Renal cortical epithelial cell (primary cell): ENCODE data around the gene MN1. TPM values are rescaled to one million over a fixed set of nuclear protein-coding genes. Genes with fewer than 3 reads are reported as not detected.

Source experiments
- DNase-seq: peaks from one replicate; pipeline ENCODE4 v3.0.0-alpha.2; 2011; ENCODE audit warnings: low read depth
- total RNA-seq: library from RNA; depleted of rRNA; stranded (reverse); fragments of >200 nt; gene quantifications from 2 replicates; pipeline ENCODE4 v1.2.3, GENCODE V29; 2014

MN1 gene
- total RNA-seq, 1 donor from 2014 or later = 0.85 TPM

GRCh38 chr22:27716074-27716473, 85.5 kb downstream of the MN1 start:
- DNase-seq = no peak

GRCh38 chr22:27715106-27715505, 86.5 kb downstream of the MN1 start:
- peak; percentile 14 for DNase-seq

- DNase-seq = no peak
Observed at GRCh38 chr22:27714068-27714467, 87.5 kb downstream of the MN1 start.

- no peak for DNase-seq
Observed at GRCh38 chr22:27713461-27713860, 88.1 kb downstream of the MN1 start.

GRCh38 chr22:27711756-27712155, 89.8 kb downstream of the MN1 start:
- no peak for DNase-seq

- no peak for DNase-seq
Observed at GRCh38 chr22:27711012-27711411, 90.5 kb downstream of the MN1 start.

- DNase-seq = no peak
Observed at GRCh38 chr22:27709919-27710675, 91.5 kb downstream of the MN1 start.

GRCh38 chr22:27706489-27706888, 95.1 kb downstream of the MN1 start:
- no peak for DNase-seq

- no peak for DNase-seq
Observed at GRCh38 chr22:27705408-27706080, 96.0 kb downstream of the MN1 start.

- no peak for DNase-seq
Observed at GRCh38 chr22:27704581-27704980, 97.0 kb downstream of the MN1 start.

- peak; percentile 30 for DNase-seq
Observed at GRCh38 chr22:27699383-27700019, 102.1 kb downstream of the MN1 start.

- no peak for DNase-seq
Observed at GRCh38 chr22:27698813-27699212, 102.7 kb downstream of the MN1 start.

Other genes starting within 250 kb of the MN1 start
- gene PITPNB, start 117.5 kb upstream of the MN1 start, total RNA-seq = 26.9 and 66.4 TPM in 2 replicates